H1 (cell line): ENCODE results near the gene MPND. TPM values are rescaled to one million over a fixed set of nuclear protein-coding genes. Genes with fewer than 3 reads are reported as not detected.

Experiments
- CTCF ChIA-PET: fragments of 300-600 bp; sonication (Branson Sonifier 250); formaldehyde crosslinking; loops from one replicate; lab custom pipeline; 2021; ENCODE audit not compliant: partially characterized antibody; lab: Charles Lee
- POLR2A ChIA-PET: fragments of 300-600 bp; sonication (Branson Sonifier 250); formaldehyde crosslinking; loops from one replicate; lab custom pipeline; 2021; ENCODE audit warnings: inconsistent platforms; ENCODE audit not compliant: partially characterized antibody; lab: Charles Lee
- DNase-seq, 2 experiments: peaks; one replicate each; pipeline versions ENCODE4 v3.0.0 to v3.0.0-alpha.2; 2010 to 2022; ENCODE audit warnings: low spot score in 2 of 2, low read depth in 1 of 2, mixed read lengths in 1 of 2
- FAIRE-seq: peaks from 2 replicates; lab custom pipeline; 2011; peaks lifted over from hg19 to GRCh38; lab: Jason Lieb, UNC
- H2AFZ ChIP-seq: 2 replicates; pipeline ENCODE4 v1.8.1; 2012; ENCODE audit warnings: low read length, inconsistent platforms
- H2AK5ac ChIP-seq: 2 replicates; pipeline ENCODE4 v1.6.1; 2013; ENCODE audit warnings: low read depth, low read length
- H2BK120ac ChIP-seq: replicated peaks from 2 replicates; pipeline ENCODE3; 2013; ENCODE audit warnings: low read depth, low read length, inconsistent platforms
- H2BK12ac ChIP-seq: 2 replicates; pipeline ENCODE4 v1.6.1; 2013; ENCODE audit warnings: low read depth, low read length
- H2BK15ac ChIP-seq: 2 replicates; pipeline ENCODE4 v1.6.1; 2013; ENCODE audit warnings: low read length
- H2BK20ac ChIP-seq: 2 replicates; pipeline ENCODE4 v1.6.1; 2013; ENCODE audit warnings: low read length
- H2BK5ac ChIP-seq: 2 replicates; pipeline ENCODE4 v1.6.1; 2013; ENCODE audit warnings: low read depth, low read length
- H3K14ac ChIP-seq: 2 replicates; pipeline ENCODE4 v1.6.1; 2013; ENCODE audit warnings: inconsistent platforms; ENCODE audit not compliant: insufficient read length
- H3K18ac ChIP-seq: 2 replicates; pipeline ENCODE4 v1.6.1; 2013; ENCODE audit warnings: low read length; ENCODE audit errors: extremely low read depth
- H3K23ac ChIP-seq: 2 replicates; pipeline ENCODE4 v1.6.1; 2013; ENCODE audit warnings: inconsistent platforms; ENCODE audit not compliant: insufficient read length
- H3K23me2 ChIP-seq: 2 replicates; pipeline ENCODE4 v1.6.1; 2013; ENCODE audit warnings: low read depth, low read length
- H3K27ac ChIP-seq: 2 replicates; pipeline ENCODE4 v1.6.1; 2011; ENCODE audit warnings: low read depth, low read length, inconsistent platforms
- H3K27me3 ChIP-seq, 4 experiments: replicated peaks in 1 of 4; 1 replicate in 1 of 4; 2 replicates in 3 of 4; pipeline versions ENCODE4 v1.6.1 to v1.8.1; 2011 to 2013; ENCODE audit warnings: low read length in 3 of 4, mild to moderate bottlenecking in 3 of 4, inconsistent platforms in 2 of 4, mixed read lengths in 2 of 4, moderate library complexity in 1 of 4; ENCODE audit not compliant: control insufficient read depth in 3 of 4, insufficient read depth in 3 of 4; ENCODE audit errors: extremely low read depth in 1 of 4
- H3K36me3 ChIP-seq, 4 experiments: 2 replicates each; pipeline versions ENCODE4 v1.6.1 to v1.8.1; 2011 to 2013; ENCODE audit warnings: mild to moderate bottlenecking in 4 of 4, low read length in 3 of 4, moderate library complexity in 2 of 4, control low read depth in 1 of 4, inconsistent platforms in 1 of 4; ENCODE audit not compliant: insufficient read depth in 4 of 4, control insufficient read depth in 2 of 4
- H3K4ac ChIP-seq: replicated peaks from 2 replicates; pipeline ENCODE3; 2013; ENCODE audit warnings: low read length, low read depth, mixed read lengths, inconsistent platforms; ENCODE audit not compliant: insufficient read length
- H3K4me1 ChIP-seq, 4 experiments: replicated peaks in 1 of 4; 1 replicate in 1 of 4; 2 replicates in 3 of 4; pipeline versions ENCODE4 v1.6.1 to v1.8.1; 2011 to 2013; ENCODE audit warnings: low read length in 3 of 4, inconsistent platforms in 2 of 4, mixed read lengths in 1 of 4; ENCODE audit not compliant: insufficient read depth in 4 of 4, control insufficient read depth in 3 of 4
- H3K4me2 ChIP-seq, 2 experiments: 2 replicates each; pipeline versions ENCODE4 v1.6.1 to v1.8.1; 2011 to 2013; ENCODE audit warnings: low read depth in 2 of 2, low read length in 2 of 2, control low read depth in 1 of 2, inconsistent platforms in 1 of 2, mild to moderate bottlenecking in 1 of 2; ENCODE audit not compliant: insufficient read depth in 1 of 2
- H3K4me3 ChIP-seq, 4 experiments: fragments of 200-600, 300-600 bp in 1 of 4; sonication (generic), shearing (Covaris generic), sonication (Bioruptor Twin) in 1 of 4; 2 replicates each; pipeline versions ENCODE4 v1.5.1 to v1.8.1; 2011 to 2016; ENCODE audit warnings: low read length in 4 of 4, low read depth in 3 of 4, control low read depth in 2 of 4, inconsistent platforms in 2 of 4, mild to moderate bottlenecking in 2 of 4, mixed read lengths in 1 of 4, moderate library complexity in 1 of 4; ENCODE audit not compliant: insufficient read depth in 2 of 4; ENCODE audit errors: extremely low read depth in 1 of 4
- H3K56ac ChIP-seq: replicated peaks from 2 replicates; pipeline ENCODE3; 2013; ENCODE audit warnings: low read depth, mild to moderate bottlenecking, mixed read lengths, low read length, inconsistent platforms; ENCODE audit not compliant: insufficient read length
- H3K79me1 ChIP-seq: 2 replicates; pipeline ENCODE4 v1.6.1; 2013; ENCODE audit warnings: low read depth, low read length, control low read depth
- H3K79me2 ChIP-seq, 2 experiments: 2 replicates each; pipeline versions ENCODE4 v1.6.1 to v1.8.1; 2012 to 2013; ENCODE audit warnings: low read length in 2 of 2, mild to moderate bottlenecking in 2 of 2, inconsistent platforms in 1 of 2; ENCODE audit not compliant: insufficient read depth in 2 of 2, control insufficient read depth in 1 of 2
- H3K9ac ChIP-seq, 4 experiments: replicated peaks in 1 of 4; 1 replicate in 1 of 4; 2 replicates in 3 of 4; pipeline versions ENCODE4 v1.6.1 to v1.8.1; 2011 to 2013; ENCODE audit warnings: low read depth in 3 of 4, low read length in 3 of 4, control low read depth in 2 of 4, mild to moderate bottlenecking in 2 of 4, moderate library complexity in 2 of 4, inconsistent platforms in 1 of 4; ENCODE audit errors: extremely low read depth in 1 of 4
- H3K9me3 ChIP-seq, 2 experiments: 2 replicates each; pipeline versions ENCODE4 v1.6.1 to v1.8.1; 2012 to 2013; ENCODE audit warnings: mild to moderate bottlenecking in 2 of 2, moderate library complexity in 2 of 2, control low read depth in 1 of 2, inconsistent platforms in 1 of 2, low read depth in 1 of 2, low read length in 1 of 2, mixed read lengths in 1 of 2; ENCODE audit not compliant: insufficient read depth in 2 of 2
- H4K20me1 ChIP-seq, 2 experiments: replicated peaks in 1 of 2; 2 replicates each; pipeline versions ENCODE3 to v1.8.1; 2011 to 2013; ENCODE audit warnings: inconsistent platforms in 2 of 2, low read length in 2 of 2, mild to moderate bottlenecking in 1 of 2; ENCODE audit not compliant: insufficient read depth in 2 of 2, control insufficient read depth in 1 of 2
- H4K5ac ChIP-seq: 2 replicates; pipeline ENCODE4 v1.6.1; 2013; ENCODE audit warnings: low read length, low read depth, mixed read lengths, inconsistent platforms; ENCODE audit not compliant: insufficient read length
- H4K8ac ChIP-seq: 2 replicates; pipeline ENCODE4 v1.8.0; 2013; ENCODE audit warnings: mild to moderate bottlenecking, moderate library complexity, low read length, inconsistent platforms; ENCODE audit not compliant: insufficient read depth; ENCODE audit errors: extremely low read depth
- H4K91ac ChIP-seq: replicated peaks from 2 replicates; pipeline ENCODE3; 2013; ENCODE audit warnings: low read length, mixed read lengths, inconsistent platforms; ENCODE audit not compliant: insufficient read length
- CBX8 ChIP-seq: fragments of 300-800, 300-1000 bp; sonication (generic); IDR thresholded peaks from 2 replicates; pipeline ENCODE4 v1.7.1; 2016; ENCODE audit warnings: low read depth, low read length, borderline replicate concordance
- POLR2AphosphoS5 ChIP-seq: IDR thresholded peaks from 2 replicates; pipeline ENCODE4 v1.6.1; 2011; ENCODE audit warnings: low read depth, low read length
- WGBS, 2 experiments: shearing (Covaris generic) in 1 of 2; methylation state at CpG; one replicate each; pipeline versions ENCODE4 v1.1.6 to v1.1.7; 2013 to 2015; ENCODE audit warnings: low lambda C conversion rate in 2 of 2, mixed read lengths in 2 of 2, inconsistent platforms in 1 of 2, low coverage in 1 of 2, missing lambda C conversion rate in 1 of 2; ENCODE audit not compliant: insufficient replicate concordance in 2 of 2, insufficient coverage in 1 of 2, insufficient read length in 1 of 2; ENCODE audit errors: extremely low coverage in 1 of 2, missing lambda C conversion rate in 1 of 2; 5-methylcytosine and 5-hydroxymethylcytosine counted together
- polyA plus RNA-seq, 7 experiments: library from polyadenylated mRNA; depleted of rRNA in 3 of 7; stranded (reverse) in 5 of 7; unstranded in 2 of 7; fragments of >200 nt in 5 of 7; fragments of 200-250 nt in 2 of 7; gene quantifications; 1 replicate in 5 of 7; 2 replicates in 1 of 7; 4 replicates in 1 of 7; pipeline versions ENCODE4 v1.2.1 to v1.2.3, GENCODE V29; 2011 to 2013; ENCODE audit warnings: missing spikeins in 2 of 7, mixed read lengths in 2 of 7
- total RNA-seq: library from RNA; stranded (reverse); fragmentation: NEBNext Ultra II Directional; extraction: Animal tissue kit (Norgen Biotek cat#: 25700); gene quantifications from 2 replicates; pipeline ENCODE4 v1.2.1, GENCODE V29; 2021

The MPND gene
- total and polyA plus RNA-seq, 2 of the 8 experiments (the other 6 are each of a cell fraction or from before 2014, with no cell fraction given), result 22.9 to 27.7 TPM

GRCh38 chr19:4362101-4362828 lies 18.9 kb downstream of the MPND start:
- H3K4ac ChIP-seq, result no peak overlapping the region
- no peak overlapping the region for H2BK120ac ChIP-seq
- no peak overlapping the region for H3K9ac ChIP-seq
- H2BK20ac ChIP-seq, result no peak overlapping the region
- no peaks in the 10 kb centered on the region for H3K9me3 ChIP-seq
- H3K23me2 ChIP-seq, result no peaks in the 10 kb centered on the region
- peak overlapping the region; percentile 16; the same call in 1 of the 2 replicates for H2BK5ac ChIP-seq
- 0 out of 2 replicates have a peak, but pooled peaks cover 2% of the 10 kb centered on the region for H3K79me1 ChIP-seq
- peaks cover 12 to 31% of the 10 kb centered on the region in 2 experiments for H4K20me1 ChIP-seq
- H2BK12ac ChIP-seq, result peak overlapping the region; percentile 63; the same call in 1 of the 2 replicates
- H3K36me3 ChIP-seq, result peaks cover 8 to 16% (median 13%) of the 10 kb centered on the region in 4 experiments; a peak in 5 of 8 replicates
- no peak overlapping the region for H2AFZ ChIP-seq
- no peak overlapping the region for H3K23ac ChIP-seq
- no peak overlapping the region for H3K14ac ChIP-seq
- H3K79me2 ChIP-seq, result no peaks in the 10 kb centered on the region
- 90% methylated on average over 20 of the region's 32 CpGs; no CpG with 5 or more reads in 1 of the 2 experiments for WGBS, 2 experiments
- H3K4me3 ChIP-seq, result no peak overlapping the region
- H3K4me1 ChIP-seq, result peaks cover 0 to 12% (median 2%) of the 10 kb centered on the region in 4 experiments; a peak in 2 of 7 replicates
- H4K5ac ChIP-seq, result no peak overlapping the region
- no peak overlapping the region for H3K27ac ChIP-seq
- ChIA-PET POLR2A (interaction anchor here (0.7 to 13.0 kb wide), 18 partner anchors 8 to 377 kb away, joined by 3 to 72 read pairs (median 4); partner anchors contain the start of genes CHAF1A, EEF2, MPND and SH3GL1), CTCF (interaction anchor here (1.0 to 4.4 kb wide), 14 partner anchors 10 to 95 kb away, joined by 3 to 42 read pairs (median 6); partner anchors contain the start of genes CHAF1A and SH3GL1)
- peak overlapping the region; percentile 39 for H4K91ac ChIP-seq
- no peak overlapping the region for H3K4me2 ChIP-seq
- no peak overlapping the region for H3K56ac ChIP-seq
- no peak overlapping the region; the same call in 1 of the 2 replicates for H3K18ac ChIP-seq
- no peaks in the 10 kb centered on the region for H3K27me3 ChIP-seq
- FAIRE-seq (no peak), DNase-seq (peak in 1 of 2 experiments; percentile 58)
- TF ChIP-seq CBX8 (no peak), POLR2AphosphoS5 (peak; percentile 32; the same call in 1 of the 2 replicates)
- no peak overlapping the region for H2AK5ac ChIP-seq
- H4K8ac ChIP-seq, result peak overlapping the region; percentile 36; the same call in 1 of the 2 replicates
- no peak overlapping the region for H2BK15ac ChIP-seq
